Neutrophil (primary cell): ENCODE measurements around the gene RPTN.

Experiments used
- H3K27ac ChIP-seq: fragments of 200-600 bp; sonication (generic); 2 replicates; pipeline ENCODE4 v1.5.1; 2016; ENCODE audit warnings: mild to moderate bottlenecking, moderate library complexity
- H3K27me3 ChIP-seq: fragments of 200-600 bp; sonication (generic); 2 replicates; pipeline ENCODE4 v1.6.0; 2016; ENCODE audit warnings: mild to moderate bottlenecking
- H3K36me3 ChIP-seq: fragments of 200-600 bp; sonication (generic); 2 replicates; pipeline ENCODE4 v1.5.1; 2017
- H3K4me1 ChIP-seq, 2 experiments: fragments of 200-600 bp in 1 of 2; sonication (generic) in 1 of 2; 1 replicate in 1 of 2; 2 replicates in 1 of 2; pipeline versions ENCODE4 v1.5.1 to v1.6.1; 2013 to 2016; ENCODE audit warnings: low read depth in 1 of 2, low read length in 1 of 2, mild to moderate bottlenecking in 1 of 2, moderate library complexity in 1 of 2; ENCODE audit not compliant: control insufficient read depth in 1 of 2, insufficient read depth in 1 of 2
- H3K4me3 ChIP-seq, 2 experiments: fragments of 200-600 bp in 1 of 2; sonication (generic) in 1 of 2; 1 replicate in 1 of 2; 2 replicates in 1 of 2; pipeline ENCODE4 v1.5.1; 2013 to 2016; ENCODE audit warnings: low read depth in 1 of 2, low read length in 1 of 2, mild to moderate bottlenecking in 1 of 2, moderate library complexity in 1 of 2
- H3K9me3 ChIP-seq: fragments of 200-600 bp; sonication (generic); 2 replicates; pipeline ENCODE4 v1.5.1; 2016
- TF ChIP-seq, protein P1 (sequence below): fragments of 200-600 bp; sonication (generic); IDR thresholded peaks from 2 replicates; pipeline ENCODE4 v1.5.1; 2016; ENCODE audit warnings: antibody characterized with exemption

Gene RPTN

DNA sequence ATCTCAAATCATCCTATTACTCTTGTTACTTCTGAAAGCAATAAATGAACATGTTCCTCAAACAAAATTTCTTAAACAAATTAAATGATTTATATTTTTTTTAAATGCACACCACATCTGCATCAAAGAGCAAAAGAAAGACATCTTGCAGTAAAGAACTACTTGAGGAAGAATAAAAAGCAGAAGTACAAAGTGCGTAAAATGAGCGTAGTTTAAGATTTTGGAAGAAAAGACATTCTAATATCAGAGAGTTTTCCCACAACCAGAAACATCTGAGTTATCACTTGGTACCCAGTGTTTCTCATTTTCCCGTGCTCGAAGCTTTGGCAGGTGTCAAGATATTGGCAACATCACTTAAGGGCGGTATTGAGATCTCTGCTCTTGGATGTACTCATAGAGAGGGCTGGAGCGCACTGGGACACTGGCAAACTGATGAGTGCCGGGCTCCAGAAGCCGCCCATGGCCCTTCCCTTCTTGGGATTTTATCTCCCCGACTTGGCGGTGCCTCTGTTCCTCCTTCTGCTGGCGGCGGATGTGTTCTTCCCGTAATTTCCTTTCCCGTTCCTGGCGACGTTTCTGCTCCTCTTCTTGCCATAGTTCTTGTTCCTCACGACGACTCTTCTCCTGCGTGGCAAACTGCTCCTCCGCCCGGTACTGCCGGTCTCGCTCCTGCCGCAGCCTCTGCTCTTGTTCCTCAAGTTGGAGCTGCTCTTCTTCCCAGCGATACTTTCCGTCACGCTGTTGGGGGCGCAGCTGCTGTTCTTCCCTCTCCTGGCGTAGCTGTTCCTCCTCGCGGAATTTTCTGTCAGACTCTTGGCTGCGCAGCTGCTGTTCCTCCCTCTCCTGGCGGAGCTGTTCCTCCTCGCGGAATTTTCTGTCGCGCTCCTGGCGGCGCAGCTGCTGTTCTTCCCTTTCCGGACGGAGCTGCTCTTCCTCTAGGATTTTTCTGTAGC, 51.7 kb downstream of the RPTN start:
- Histone ChIP-seq H3K4me3 (no peak overlapping the region), H3K27me3 (peaks cover 100% of the 10 kb centered on the region), H3K36me3 (no peaks in the 10 kb centered on the region), H3K4me1 (peaks cover 39 to 47% of the 10 kb centered on the region in 2 experiments), H3K27ac (no peak overlapping the region), H3K9me3 (no peaks in the 10 kb centered on the region)
- TF ChIP-seq, protein P1, sequence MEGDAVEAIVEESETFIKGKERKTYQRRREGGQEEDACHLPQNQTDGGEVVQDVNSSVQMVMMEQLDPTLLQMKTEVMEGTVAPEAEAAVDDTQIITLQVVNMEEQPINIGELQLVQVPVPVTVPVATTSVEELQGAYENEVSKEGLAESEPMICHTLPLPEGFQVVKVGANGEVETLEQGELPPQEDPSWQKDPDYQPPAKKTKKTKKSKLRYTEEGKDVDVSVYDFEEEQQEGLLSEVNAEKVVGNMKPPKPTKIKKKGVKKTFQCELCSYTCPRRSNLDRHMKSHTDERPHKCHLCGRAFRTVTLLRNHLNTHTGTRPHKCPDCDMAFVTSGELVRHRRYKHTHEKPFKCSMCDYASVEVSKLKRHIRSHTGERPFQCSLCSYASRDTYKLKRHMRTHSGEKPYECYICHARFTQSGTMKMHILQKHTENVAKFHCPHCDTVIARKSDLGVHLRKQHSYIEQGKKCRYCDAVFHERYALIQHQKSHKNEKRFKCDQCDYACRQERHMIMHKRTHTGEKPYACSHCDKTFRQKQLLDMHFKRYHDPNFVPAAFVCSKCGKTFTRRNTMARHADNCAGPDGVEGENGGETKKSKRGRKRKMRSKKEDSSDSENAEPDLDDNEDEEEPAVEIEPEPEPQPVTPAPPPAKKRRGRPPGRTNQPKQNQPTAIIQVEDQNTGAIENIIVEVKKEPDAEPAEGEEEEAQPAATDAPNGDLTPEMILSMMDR: no peak

DNA sequence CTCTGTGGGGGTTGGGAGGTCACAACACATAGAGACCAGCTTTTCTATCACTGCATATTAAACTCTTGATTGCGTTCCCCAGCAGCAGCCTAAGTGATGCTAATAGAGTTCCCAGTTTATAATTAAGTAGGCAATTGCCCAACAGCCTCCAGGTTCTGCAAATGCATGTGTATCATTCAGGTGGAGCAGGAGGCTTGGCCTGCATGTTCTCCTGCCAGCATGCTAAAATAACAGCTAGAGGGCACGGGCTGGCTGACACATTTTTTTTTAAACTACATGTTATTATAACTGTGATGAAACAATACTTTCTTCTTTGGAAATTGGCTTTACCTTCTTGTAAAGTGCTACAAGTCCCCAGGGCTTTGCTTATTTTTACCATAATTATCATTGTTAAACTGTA, 54.2 kb downstream of the RPTN start:
- H3K27ac ChIP-seq: no peak overlapping the region
- TF ChIP-seq, protein P1: no peak
- peaks cover 21 to 25% of the 10 kb centered on the region in 2 experiments for H3K4me1 ChIP-seq
- no peaks in the 10 kb centered on the region for H3K36me3 ChIP-seq
- H3K4me3 ChIP-seq: no peak overlapping the region
- peaks cover 100% of the 10 kb centered on the region for H3K27me3 ChIP-seq
- no peaks in the 10 kb centered on the region for H3K9me3 ChIP-seq
